Activated CD4-positive, CD25-positive, alpha-beta regulatory T cell treated with anti-CD3 and anti-CD28 coated beads, Interleukin-2, amount 50 U/mL, for 16 hours (primary cell): ENCODE measurements around the gene DYNLT3.
A peak's percentile ranks its signal among the peaks of the same experiment; 100 is the strongest.

ENCODE experiments used
- DNase-seq: peaks from one replicate; pipeline ENCODE4 v3.0.0-alpha.2; 2020; ENCODE audit warnings: low read depth, low spot score

The DYNLT3 gene, protein sequence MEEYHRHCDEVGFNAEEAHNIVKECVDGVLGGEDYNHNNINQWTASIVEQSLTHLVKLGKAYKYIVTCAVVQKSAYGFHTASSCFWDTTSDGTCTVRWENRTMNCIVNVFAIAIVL

DNA sequence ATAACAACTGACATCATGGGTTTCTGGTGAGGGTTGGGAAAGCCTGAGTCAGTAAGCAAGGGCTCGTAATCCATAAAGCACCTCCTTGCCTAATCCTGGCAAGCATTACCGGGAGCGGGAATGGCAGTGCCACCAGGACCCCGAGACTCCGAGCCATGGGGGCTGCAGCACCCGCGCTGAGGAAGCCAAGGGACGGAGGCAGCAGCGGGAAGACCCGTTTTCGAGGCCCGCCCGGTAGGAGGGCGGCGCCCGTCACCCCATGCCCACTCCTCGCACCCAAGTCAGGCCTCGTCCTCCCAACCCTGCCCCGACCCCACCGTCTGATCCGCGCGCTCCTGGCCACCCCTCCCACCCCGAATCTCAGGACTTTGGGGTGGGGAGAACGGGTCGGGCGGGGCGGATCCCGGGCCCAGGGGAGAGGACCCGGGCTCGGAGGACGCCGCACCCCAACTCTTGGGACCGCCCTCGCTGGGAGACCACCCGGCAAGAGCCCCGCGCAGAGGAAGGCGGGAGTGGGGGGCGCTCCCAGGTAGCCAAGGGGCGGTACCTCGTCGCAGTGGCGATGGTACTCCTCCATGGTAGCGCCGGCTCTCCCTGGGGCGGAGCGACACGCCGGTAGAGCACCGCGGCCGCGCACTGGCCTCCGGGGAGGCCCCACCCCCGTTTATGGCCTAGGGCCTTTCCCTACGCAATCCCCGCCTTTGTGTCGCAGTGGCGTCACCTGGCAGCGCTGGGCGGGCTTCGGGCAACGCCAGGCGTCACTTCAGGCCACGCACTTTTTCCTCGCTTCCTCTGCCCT lies at the start of gene DYNLT3:
DYNLT3 (minus strand) TSS at position 638 of the 799 bp plus-strand sequence; CDS start at position 577, 61 bp downstream.
- DNase-seq, result peak; percentile 50

GRCh38 chrX:37896511-37896890 lies 49.1 kb upstream of the DYNLT3 start:
- DNase-seq, result no peak

GRCh38 chrX:37895795-37896510 lies 48.6 kb upstream of the DYNLT3 start:
- DNase-seq, result no peak

DNA sequence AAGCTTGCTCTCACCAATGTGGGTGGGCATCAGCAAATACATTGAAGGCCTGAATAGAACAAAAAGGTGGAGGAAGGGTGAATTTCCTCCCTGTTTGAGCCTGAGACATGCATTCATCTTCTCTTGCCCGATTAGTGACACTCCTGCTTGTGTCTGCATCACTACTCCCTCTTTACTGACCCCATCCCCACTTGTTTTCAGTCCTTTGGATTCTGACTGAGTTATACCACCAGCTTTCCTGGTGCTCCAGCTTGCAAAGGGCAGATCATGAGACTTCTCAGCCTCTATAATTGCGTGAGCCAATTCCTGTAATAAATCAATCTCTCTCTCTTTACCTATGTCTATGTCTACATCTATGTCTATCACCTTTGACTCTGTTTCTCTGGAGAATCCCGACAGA lies 47.4 kb upstream of the DYNLT3 start:
- DNase-seq, result no peak

- DNase-seq, result no peak
These were observed 40.6 kb upstream of the DYNLT3 start for GRCh38 chrX:37888010-37888409.

DNA sequence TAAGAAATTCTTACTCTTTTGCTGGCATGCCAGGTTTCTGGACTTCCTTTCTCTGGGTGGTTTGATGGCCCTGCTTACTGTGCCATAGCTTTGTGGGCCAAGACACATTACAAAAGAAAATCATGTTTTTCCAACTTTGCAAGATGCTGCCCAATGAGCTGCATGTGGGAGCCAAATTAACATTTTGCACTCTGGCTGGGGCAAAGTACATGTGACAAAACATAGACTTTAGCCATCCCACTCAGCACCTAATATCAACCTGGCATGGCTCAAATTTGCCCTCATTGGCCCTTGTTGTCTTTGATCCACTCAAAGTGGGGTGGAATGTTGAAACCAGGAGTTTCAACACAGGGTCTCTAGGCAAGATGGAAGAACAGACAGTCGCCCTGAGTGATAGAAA lies 40.0 kb upstream of the DYNLT3 start:
- DNase-seq, result no peak

- no peak for DNase-seq
These were observed 35.8 kb upstream of the DYNLT3 start for GRCh38 chrX:37883196-37883595.

GRCh38 chrX:37879692-37880091 lies 32.3 kb upstream of the DYNLT3 start:
- no peak for DNase-seq

DNA sequence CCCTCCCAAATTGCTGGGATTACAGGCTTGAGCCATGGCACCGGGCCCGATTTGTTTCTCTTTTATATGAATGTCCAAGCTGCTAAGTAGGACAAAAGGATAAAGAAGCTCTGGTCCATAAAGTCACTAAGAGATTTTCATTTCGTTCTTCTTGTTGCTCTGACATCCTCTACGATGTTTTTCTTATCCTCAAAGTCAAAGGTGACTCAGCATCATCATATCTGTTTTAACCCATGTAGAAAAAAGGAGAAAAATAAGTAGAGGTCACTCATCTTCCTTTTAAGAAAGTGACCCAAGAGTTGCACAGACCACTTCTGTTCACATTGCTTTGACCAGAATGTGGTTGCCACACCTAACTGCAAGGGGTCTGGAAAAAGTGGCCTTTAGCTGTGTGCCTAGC lies 29.3 kb upstream of the DYNLT3 start:
- no peak for DNase-seq

- DNase-seq, result no peak
These were observed 28.3 kb upstream of the DYNLT3 start for GRCh38 chrX:37875675-37876074.

- no peak for DNase-seq
These were observed 25.8 kb upstream of the DYNLT3 start for GRCh38 chrX:37873220-37873619.

DNA sequence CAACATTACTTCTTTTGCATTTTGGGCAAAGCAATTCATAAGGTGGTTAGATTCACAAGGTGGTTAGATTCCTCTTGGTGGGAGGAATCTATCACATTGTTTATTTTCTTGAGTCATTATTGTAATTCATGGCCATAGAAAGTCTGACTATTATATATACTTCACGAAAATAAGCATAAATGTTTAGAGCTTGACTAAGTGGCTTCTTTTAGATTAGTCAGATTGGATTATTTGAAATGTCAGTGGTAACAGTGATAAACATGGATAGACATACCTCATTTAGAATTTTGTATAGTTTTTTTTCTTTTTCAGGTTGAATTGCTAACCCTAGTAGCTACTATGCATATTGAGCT lies 24.9 kb upstream of the DYNLT3 start:
- no peak for DNase-seq

- DNase-seq, result no peak
These were observed 24.4 kb upstream of the DYNLT3 start for GRCh38 chrX:37871626-37872302.

DNA sequence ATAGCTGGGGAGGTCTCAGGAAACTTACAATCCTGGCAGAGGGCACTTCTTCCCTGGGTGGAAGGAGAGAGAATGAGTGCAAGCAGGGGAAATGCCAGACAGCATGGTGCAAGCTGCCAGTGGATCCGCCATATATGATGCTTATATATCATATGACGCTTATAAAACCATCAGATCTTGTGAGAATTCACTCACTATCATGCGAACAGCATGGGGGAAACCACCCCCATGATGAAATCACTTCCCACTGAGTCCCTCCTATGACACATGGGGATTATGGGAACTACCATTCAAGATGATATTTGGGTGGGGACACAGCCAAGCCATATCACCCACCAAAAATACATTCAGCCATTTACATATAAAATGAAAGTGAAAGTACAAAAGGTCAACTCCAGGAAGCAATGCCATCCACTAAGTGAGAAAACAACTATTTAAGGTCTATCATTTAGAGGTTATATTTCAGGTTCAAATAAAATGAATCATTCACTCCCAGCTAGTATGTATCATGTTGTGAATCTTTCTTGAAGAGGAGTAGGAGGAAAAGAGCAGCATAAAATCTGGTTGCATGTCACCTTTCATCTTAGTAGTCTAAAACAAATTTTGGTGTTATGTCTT lies 20.3 kb upstream of the DYNLT3 start:
- no peak for DNase-seq

DNA sequence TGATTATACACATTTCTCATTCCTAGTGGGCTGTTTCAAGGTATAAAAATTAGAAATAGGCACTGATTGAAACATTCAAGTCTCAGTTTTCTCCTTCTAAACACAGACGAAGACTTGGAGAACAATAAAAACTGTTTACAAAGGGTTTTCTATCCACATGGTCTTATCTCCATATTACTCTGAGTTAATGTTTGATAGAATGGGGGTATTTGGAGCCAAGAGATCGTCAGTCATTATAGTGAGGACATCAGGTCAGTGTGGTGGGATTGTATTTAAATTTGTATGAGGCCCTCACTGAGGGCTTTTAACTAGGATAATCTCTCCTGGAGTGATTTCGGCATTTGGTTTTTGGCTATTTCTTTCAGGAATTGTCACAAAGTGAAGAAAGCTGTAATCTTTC lies 16.4 kb upstream of the DYNLT3 start:
- no peak for DNase-seq

GRCh38 chrX:37862851-37863250 lies 15.5 kb upstream of the DYNLT3 start:
- no peak for DNase-seq

DNA sequence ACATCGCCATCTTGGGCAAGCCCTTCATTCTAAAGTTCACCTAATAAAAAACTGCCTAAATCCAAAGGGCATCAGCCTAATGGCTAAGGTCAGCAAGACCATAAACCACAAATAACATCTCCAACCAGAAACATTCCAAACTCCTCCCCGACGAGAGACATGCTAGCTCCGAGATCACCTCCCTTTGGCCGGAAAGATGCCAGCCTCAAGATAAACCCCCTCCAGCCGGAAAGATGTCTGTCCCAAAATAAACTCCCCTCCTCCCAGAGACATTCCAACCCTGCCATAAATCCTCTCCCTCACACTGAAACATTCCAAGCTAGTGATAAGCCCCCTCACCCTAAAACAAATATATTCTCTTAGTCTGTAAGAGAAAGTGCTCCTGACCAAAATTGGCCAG lies 13.3 kb upstream of the DYNLT3 start:
- no peak for DNase-seq

- no peak for DNase-seq
These were observed 7.4 kb upstream of the DYNLT3 start for GRCh38 chrX:37854748-37855147.

DNA sequence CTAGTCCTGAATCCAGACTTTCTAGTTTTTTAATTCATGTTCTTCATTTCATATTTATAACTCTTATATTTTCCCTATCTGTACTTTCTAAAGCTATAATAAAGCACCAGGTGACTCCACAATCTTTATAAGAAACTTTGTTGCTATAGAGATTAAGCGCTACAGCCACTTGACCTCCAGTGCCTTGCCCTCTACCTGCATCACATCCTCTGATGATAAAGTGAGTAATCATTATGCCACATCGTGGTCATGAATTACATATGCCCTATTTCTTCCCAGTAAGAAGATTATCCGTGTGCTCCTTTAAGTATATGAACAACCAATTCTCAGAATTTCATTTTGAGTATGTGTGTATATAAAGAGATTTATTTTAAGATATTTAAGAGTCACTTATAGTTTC lies 6.8 kb upstream of the DYNLT3 start:
- no peak for DNase-seq

DNA sequence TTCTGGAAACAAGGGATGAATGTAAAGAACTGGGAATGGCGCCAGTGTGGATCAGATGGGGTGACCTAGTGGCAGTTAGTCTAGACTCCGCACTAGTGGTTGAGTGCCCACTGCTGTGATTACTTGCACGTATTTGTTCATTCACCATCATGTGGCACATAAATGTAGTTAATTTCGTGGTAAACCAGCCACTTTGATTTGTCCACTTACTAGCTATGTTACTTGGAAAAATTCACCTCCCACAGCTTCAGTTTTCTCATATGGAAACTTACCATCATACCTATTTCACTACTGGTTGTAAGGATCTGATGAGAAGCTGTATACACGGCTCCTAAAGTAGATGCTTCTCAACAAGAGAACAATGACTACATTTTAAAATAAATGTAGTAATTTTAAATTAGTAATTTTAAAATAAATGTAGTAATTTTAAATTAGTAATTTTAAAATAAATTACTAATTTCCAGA lies 394 bp upstream of the DYNLT3 start:
- DNase-seq, result no peak

- no peak for DNase-seq
These were observed 825 bp downstream of the DYNLT3 start for GRCh38 chrX:37846558-37846933.

GRCh38 chrX:37846141-37846540 lies 1.2 kb downstream of the DYNLT3 start:
- no peak for DNase-seq
